Colonic mucosa (tissue), 4 donors: ENCODE data around the gene SELENOF. TPM values are rescaled to one million over a fixed set of nuclear protein-coding genes. Genes with fewer than 3 reads are reported as not detected.
A peak's percentile ranks its signal among the peaks of the same experiment; 100 is the strongest.

Experiments
- DNase-seq: peaks from one replicate; pipeline ENCODE4 v3.0.0-alpha.2; 2020
- H3K27ac ChIP-seq: fragments of 200-600 bp; one replicate; pipeline ENCODE4 v1.8.0; 2021
- H3K27me3 ChIP-seq: fragments of 200-600 bp; one replicate; pipeline ENCODE4 v1.8.0; 2021
- H3K36me3 ChIP-seq: fragments of 200-600 bp; one replicate; pipeline ENCODE4 v1.8.0; 2021
- H3K4me1 ChIP-seq: fragments of 200-600 bp; one replicate; pipeline ENCODE4 v1.8.0; 2021; ENCODE audit warnings: mild to moderate bottlenecking
- H3K4me3 ChIP-seq: fragments of 200-600 bp; one replicate; pipeline ENCODE4 v1.8.0; 2021
- H3K9ac ChIP-seq, 2 donors: one replicate each; pipeline ENCODE4 v1.7.0; 2013; ENCODE audit warnings: control low read depth in 2 of 2, low read depth in 2 of 2, low read length in 2 of 2
- H3K9me3 ChIP-seq: fragments of 200-600 bp; one replicate; pipeline ENCODE4 v1.8.0; 2021
- intact Hi-C: fragments of 100-400 bp; cut with DNase I; formaldehyde crosslinking; loops from one replicate; pipeline ENCODE4 v1.14.1; 2022
- total RNA-seq, 2 donors: library from RNA; stranded (reverse); fragmentation: NEBNext Ultra II Directional in 1 of 2; extraction: Animal tissue kit (Norgen Biotek cat#: 25700) in 1 of 2; gene quantifications; one replicate each; pipeline ENCODE4 v1.2.1, GENCODE V29; 2021
- TF ChIP-seq, protein P1 (sequence below): fragments of 200-600 bp; IDR thresholded peaks from one replicate; pipeline ENCODE4 v1.8.0; 2022; ENCODE audit warnings: antibody characterized with exemption, mild to moderate bottlenecking
- donor health status: healthy.
- donor health status: DM: no; HTN: no; CAD: no.
- donor health status: DM: no; HTN: no; CAD: no.

SELENOF gene
- total RNA-seq, 2 donors from 2014 or later, result 207 to 215 TPM

GRCh38 chr1:86924324-86924960 lies 10.5 kb upstream of the SELENOF start:
- no peaks in the 10 kb centered on the region for H3K9me3 ChIP-seq
- H3K4me1 ChIP-seq, result peaks cover 10% of the 10 kb centered on the region
- no peak overlapping the region for H3K27ac ChIP-seq
- H3K9ac ChIP-seq, result no peak overlapping the region
- intact Hi-C loops, result no loop called here
- no peaks in the 10 kb centered on the region for H3K36me3 ChIP-seq
- H3K27me3 ChIP-seq, result no peaks in the 10 kb centered on the region
- no peak for DNase-seq
- TF ChIP-seq, protein P1, sequence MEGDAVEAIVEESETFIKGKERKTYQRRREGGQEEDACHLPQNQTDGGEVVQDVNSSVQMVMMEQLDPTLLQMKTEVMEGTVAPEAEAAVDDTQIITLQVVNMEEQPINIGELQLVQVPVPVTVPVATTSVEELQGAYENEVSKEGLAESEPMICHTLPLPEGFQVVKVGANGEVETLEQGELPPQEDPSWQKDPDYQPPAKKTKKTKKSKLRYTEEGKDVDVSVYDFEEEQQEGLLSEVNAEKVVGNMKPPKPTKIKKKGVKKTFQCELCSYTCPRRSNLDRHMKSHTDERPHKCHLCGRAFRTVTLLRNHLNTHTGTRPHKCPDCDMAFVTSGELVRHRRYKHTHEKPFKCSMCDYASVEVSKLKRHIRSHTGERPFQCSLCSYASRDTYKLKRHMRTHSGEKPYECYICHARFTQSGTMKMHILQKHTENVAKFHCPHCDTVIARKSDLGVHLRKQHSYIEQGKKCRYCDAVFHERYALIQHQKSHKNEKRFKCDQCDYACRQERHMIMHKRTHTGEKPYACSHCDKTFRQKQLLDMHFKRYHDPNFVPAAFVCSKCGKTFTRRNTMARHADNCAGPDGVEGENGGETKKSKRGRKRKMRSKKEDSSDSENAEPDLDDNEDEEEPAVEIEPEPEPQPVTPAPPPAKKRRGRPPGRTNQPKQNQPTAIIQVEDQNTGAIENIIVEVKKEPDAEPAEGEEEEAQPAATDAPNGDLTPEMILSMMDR, result no peak
- H3K4me3 ChIP-seq, result no peak overlapping the region

DNA sequence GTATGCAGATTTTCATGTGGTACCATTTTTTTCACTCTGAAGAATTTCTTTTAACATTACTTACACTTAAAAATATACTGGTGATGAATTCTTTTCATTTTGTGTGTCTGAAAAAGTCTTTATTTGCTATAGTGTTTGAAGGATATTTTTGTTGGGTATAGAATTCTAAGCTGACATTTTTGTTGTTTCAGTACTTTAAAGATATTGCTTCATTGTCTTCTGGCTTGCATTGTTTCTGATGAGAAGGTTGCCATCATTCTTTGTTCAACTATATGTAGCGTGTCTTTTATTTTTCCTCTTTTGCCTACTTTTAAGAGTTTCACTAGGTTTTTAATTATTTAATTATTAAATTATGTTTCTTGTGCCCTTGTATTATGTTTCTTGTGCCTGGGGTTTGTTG lies 8.5 kb upstream of the SELENOF start:
- no peak for DNase-seq
- H3K4me3 ChIP-seq, result no peak overlapping the region
- intact Hi-C loops, result no loop called here
- no peak overlapping the region for H3K27ac ChIP-seq
- no peaks in the 10 kb centered on the region for H3K27me3 ChIP-seq
- no peak overlapping the region for H3K9ac ChIP-seq
- TF ChIP-seq, protein P1, result no peak
- no peaks in the 10 kb centered on the region for H3K9me3 ChIP-seq
- H3K4me1 ChIP-seq, result peaks cover 6% of the 10 kb centered on the region
- no peaks in the 10 kb centered on the region for H3K36me3 ChIP-seq

GRCh38 chr1:86916752-86917151 lies 2.8 kb upstream of the SELENOF start:
- Histone ChIP-seq H3K27me3 (no peaks in the 10 kb centered on the region), H3K9me3 (no peaks in the 10 kb centered on the region), H3K4me3 (no peak overlapping the region), H3K36me3 (no peaks in the 10 kb centered on the region), H3K4me1 (no peaks in the 10 kb centered on the region), H3K9ac (no peak overlapping the region), H3K27ac (no peak overlapping the region)
- intact Hi-C loops, result no loop called here
- DNase-seq, result no peak
- TF ChIP-seq, protein P1, result no peak

GRCh38 chr1:86915737-86916235 lies 1.9 kb upstream of the SELENOF start:
- TF ChIP-seq, protein P1, result no peak
- H3K9me3 ChIP-seq, result no peaks in the 10 kb centered on the region
- H3K27ac ChIP-seq, result peak overlapping the region; percentile 45
- intact Hi-C loops, result no loop called here
- H3K27me3 ChIP-seq, result no peaks in the 10 kb centered on the region
- H3K36me3 ChIP-seq, result no peaks in the 10 kb centered on the region
- H3K4me3 ChIP-seq, result peak overlapping the region; percentile 55
- H3K4me1 ChIP-seq, result no peaks in the 10 kb centered on the region
- H3K9ac ChIP-seq, result peak overlapping the region; percentile 80 to 96
- DNase-seq, result no peak

DNA sequence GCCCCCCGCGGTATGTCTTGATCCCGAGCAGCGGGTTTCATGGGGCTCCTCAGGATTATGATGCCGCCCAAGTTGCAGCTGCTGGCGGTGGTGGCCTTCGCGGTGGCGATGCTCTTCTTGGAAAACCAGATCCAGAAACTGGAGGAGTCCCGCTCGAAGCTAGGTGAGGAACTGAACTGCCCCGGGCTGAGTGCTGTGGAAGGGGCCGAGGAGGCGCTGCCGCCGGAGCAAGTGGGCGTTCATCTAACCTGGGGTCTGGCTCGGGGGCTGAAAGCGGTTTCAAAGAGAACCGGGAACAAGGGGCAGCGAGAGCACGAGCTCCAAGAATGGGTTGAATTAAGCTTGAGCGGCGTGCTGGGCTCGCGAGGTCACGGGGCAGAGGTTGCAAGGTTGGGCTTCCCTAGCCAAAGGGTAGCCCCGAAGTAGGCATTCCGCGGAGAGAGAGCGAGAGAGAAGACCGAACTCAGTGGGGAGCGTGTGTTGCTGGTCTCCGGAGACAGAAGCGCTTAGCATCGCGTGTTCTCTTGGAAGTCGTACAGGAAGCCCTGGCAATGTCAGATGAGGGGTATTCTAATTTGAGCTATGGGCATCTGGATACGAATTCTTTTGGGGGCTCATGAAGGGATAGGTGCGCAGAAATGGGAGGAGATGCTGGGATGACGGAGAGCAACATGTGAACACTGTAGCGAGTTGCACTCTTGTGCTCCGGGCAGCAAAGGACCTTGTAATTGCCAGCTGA lies 1.2 kb upstream of the SELENOF start:
- TF ChIP-seq, protein P1, result no peak
- Histone ChIP-seq H3K27ac (peak overlapping the region; percentile 45), H3K27me3 (no peaks in the 10 kb centered on the region), H3K9me3 (no peaks in the 10 kb centered on the region), H3K9ac (peak overlapping the region; percentile 80 to 96), H3K36me3 (no peaks in the 10 kb centered on the region), H3K4me1 (no peaks in the 10 kb centered on the region), H3K4me3 (peak overlapping the region; percentile 55)
- intact Hi-C loops, result no loop called here
- DNase-seq, result peak; percentile 69
